A549 (cell line): Measurements from ENCODE around the gene SCRN1.

Experiments
- CEBPB ChIP-seq, 2 experiments: fragments of >200 bp in 1 of 2; sonication (Bioruptor Twin) in 1 of 2; formaldehyde crosslinking in 1 of 2; IDR thresholded peaks; 2 replicates each; pipeline ENCODE4 v1.6.1; 2012 to 2016
- ESRRA ChIP-seq: fragments of 150-350 bp; IDR thresholded peaks from 2 replicates; pipeline ENCODE4 v1.6.1; 2014; ENCODE audit warnings: mild to moderate bottlenecking, low read length, borderline replicate concordance
- JUN ChIP-seq, 2 experiments: fragments of >200 bp; sonication (Bioruptor Twin); formaldehyde crosslinking; IDR thresholded peaks; 2 replicates in 1 of 2; 3 replicates in 1 of 2; pipeline ENCODE4 v1.6.1; 2016 to 2017
- KDM1A ChIP-seq: fragments of 200-600 bp; sonication (generic); IDR thresholded peaks from 2 replicates; pipeline ENCODE4 v1.6.1; 2016; ENCODE audit warnings: low read depth, mild to moderate bottlenecking
- MAFK ChIP-seq: fragments of 450-650 bp; IDR thresholded peaks from 2 replicates; pipeline ENCODE4 v1.6.1; 2014; ENCODE audit not compliant: partially characterized antibody
- POLR2A ChIP-seq: IDR thresholded peaks from 2 replicates; pipeline ENCODE4 v1.6.1; 2012; ENCODE audit warnings: mild to moderate bottlenecking, low read length
- RFX5 ChIP-seq: fragments of 450-650 bp; IDR thresholded peaks from 2 replicates; pipeline ENCODE4 v1.7.1; 2014; ENCODE audit warnings: antibody characterized with exemption, mild to moderate bottlenecking, moderate library complexity
- RNF2 ChIP-seq: fragments of 200-600 bp; sonication (generic); IDR thresholded peaks from 2 replicates; pipeline ENCODE4 v1.6.1; 2016; ENCODE audit warnings: low read depth, mild to moderate bottlenecking, antibody characterized with exemption, moderate library complexity, borderline replicate concordance
- TF ChIP-seq, protein P1 (sequence below): fragments of >200 bp; sonication (Bioruptor Twin); formaldehyde crosslinking; IDR thresholded peaks from 3 replicates; pipeline ENCODE4 v1.5.1; 2016
- TF ChIP-seq, protein P2 (sequence below): fragments of 150-350 bp; IDR thresholded peaks from 2 replicates; pipeline ENCODE4 v1.6.1; 2014; ENCODE audit warnings: low read depth, mild to moderate bottlenecking, low read length
- TF ChIP-seq, protein P3 (sequence below): fragments of 200-600 bp; sonication (generic); IDR thresholded peaks from 2 replicates; pipeline ENCODE4 v1.6.1; 2016; ENCODE audit warnings: antibody characterized with exemption, mild to moderate bottlenecking, moderate library complexity

DNA sequence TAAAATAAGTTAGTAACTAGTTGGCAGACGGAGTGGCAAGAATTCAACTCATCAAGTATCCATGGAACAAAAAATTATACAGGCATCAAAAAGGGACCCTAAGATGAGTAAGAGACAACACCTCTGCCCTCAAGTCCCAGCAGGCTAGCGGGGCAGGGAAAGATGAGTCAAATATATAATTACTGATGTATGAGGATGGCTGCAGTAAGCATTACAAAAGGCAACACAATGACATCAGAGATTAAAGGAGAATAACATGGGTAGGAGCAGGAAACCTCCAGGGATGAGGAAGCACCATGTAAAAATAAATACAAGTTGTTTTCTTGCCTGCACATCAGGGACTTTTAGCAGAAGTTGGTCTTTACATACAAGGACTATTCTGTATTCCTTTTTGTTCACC lies 49.4 kb downstream of the SCRN1 start:
- no peak for TF ChIP-seq RFX5
- TF ChIP-seq, protein P1, sequence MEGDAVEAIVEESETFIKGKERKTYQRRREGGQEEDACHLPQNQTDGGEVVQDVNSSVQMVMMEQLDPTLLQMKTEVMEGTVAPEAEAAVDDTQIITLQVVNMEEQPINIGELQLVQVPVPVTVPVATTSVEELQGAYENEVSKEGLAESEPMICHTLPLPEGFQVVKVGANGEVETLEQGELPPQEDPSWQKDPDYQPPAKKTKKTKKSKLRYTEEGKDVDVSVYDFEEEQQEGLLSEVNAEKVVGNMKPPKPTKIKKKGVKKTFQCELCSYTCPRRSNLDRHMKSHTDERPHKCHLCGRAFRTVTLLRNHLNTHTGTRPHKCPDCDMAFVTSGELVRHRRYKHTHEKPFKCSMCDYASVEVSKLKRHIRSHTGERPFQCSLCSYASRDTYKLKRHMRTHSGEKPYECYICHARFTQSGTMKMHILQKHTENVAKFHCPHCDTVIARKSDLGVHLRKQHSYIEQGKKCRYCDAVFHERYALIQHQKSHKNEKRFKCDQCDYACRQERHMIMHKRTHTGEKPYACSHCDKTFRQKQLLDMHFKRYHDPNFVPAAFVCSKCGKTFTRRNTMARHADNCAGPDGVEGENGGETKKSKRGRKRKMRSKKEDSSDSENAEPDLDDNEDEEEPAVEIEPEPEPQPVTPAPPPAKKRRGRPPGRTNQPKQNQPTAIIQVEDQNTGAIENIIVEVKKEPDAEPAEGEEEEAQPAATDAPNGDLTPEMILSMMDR, result no peak
- TF ChIP-seq MAFK, result no peak
- no peak for TF ChIP-seq ESRRA
- TF ChIP-seq, protein P2, sequence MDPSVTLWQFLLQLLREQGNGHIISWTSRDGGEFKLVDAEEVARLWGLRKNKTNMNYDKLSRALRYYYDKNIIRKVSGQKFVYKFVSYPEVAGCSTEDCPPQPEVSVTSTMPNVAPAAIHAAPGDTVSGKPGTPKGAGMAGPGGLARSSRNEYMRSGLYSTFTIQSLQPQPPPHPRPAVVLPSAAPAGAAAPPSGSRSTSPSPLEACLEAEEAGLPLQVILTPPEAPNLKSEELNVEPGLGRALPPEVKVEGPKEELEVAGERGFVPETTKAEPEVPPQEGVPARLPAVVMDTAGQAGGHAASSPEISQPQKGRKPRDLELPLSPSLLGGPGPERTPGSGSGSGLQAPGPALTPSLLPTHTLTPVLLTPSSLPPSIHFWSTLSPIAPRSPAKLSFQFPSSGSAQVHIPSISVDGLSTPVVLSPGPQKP, result no peak
- TF ChIP-seq POLR2A, result no peak
- no peak for TF ChIP-seq CEBPB (IDR thresholded peaks at IDR 0.05)
- TF ChIP-seq, protein P3, sequence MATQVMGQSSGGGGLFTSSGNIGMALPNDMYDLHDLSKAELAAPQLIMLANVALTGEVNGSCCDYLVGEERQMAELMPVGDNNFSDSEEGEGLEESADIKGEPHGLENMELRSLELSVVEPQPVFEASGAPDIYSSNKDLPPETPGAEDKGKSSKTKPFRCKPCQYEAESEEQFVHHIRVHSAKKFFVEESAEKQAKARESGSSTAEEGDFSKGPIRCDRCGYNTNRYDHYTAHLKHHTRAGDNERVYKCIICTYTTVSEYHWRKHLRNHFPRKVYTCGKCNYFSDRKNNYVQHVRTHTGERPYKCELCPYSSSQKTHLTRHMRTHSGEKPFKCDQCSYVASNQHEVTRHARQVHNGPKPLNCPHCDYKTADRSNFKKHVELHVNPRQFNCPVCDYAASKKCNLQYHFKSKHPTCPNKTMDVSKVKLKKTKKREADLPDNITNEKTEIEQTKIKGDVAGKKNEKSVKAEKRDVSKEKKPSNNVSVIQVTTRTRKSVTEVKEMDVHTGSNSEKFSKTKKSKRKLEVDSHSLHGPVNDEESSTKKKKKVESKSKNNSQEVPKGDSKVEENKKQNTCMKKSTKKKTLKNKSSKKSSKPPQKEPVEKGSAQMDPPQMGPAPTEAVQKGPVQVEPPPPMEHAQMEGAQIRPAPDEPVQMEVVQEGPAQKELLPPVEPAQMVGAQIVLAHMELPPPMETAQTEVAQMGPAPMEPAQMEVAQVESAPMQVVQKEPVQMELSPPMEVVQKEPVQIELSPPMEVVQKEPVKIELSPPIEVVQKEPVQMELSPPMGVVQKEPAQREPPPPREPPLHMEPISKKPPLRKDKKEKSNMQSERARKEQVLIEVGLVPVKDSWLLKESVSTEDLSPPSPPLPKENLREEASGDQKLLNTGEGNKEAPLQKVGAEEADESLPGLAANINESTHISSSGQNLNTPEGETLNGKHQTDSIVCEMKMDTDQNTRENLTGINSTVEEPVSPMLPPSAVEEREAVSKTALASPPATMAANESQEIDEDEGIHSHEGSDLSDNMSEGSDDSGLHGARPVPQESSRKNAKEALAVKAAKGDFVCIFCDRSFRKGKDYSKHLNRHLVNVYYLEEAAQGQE, result no peak
- no peak for TF ChIP-seq JUN (IDR thresholded peaks at IDR 0.05)
- TF ChIP-seq RNF2, result no peak
- TF ChIP-seq KDM1A, result no peak
